H1 (cell line): ENCODE results near the gene CAMK1. TPM values are rescaled to one million over a fixed set of nuclear protein-coding genes. Genes with fewer than 3 reads are reported as not detected.

Experiments
- CTCF ChIA-PET: fragments of 300-600 bp; sonication (Branson Sonifier 250); formaldehyde crosslinking; loops from one replicate; lab custom pipeline; 2021; ENCODE audit not compliant: partially characterized antibody; lab: Charles Lee
- POLR2A ChIA-PET: fragments of 300-600 bp; sonication (Branson Sonifier 250); formaldehyde crosslinking; loops from one replicate; lab custom pipeline; 2021; ENCODE audit warnings: inconsistent platforms; ENCODE audit not compliant: partially characterized antibody; lab: Charles Lee
- DNase-seq, 2 experiments: peaks; one replicate each; pipeline versions ENCODE4 v3.0.0 to v3.0.0-alpha.2; 2010 to 2022; ENCODE audit warnings: low spot score in 2 of 2, low read depth in 1 of 2, mixed read lengths in 1 of 2
- FAIRE-seq: peaks from 2 replicates; lab custom pipeline; 2011; peaks lifted over from hg19 to GRCh38; lab: Jason Lieb, UNC
- H2AFZ ChIP-seq: 2 replicates; pipeline ENCODE4 v1.8.1; 2012; ENCODE audit warnings: low read length, inconsistent platforms
- H2AK5ac ChIP-seq: 2 replicates; pipeline ENCODE4 v1.6.1; 2013; ENCODE audit warnings: low read depth, low read length
- H2BK120ac ChIP-seq: replicated peaks from 2 replicates; pipeline ENCODE3; 2013; ENCODE audit warnings: low read depth, low read length, inconsistent platforms
- H2BK12ac ChIP-seq: 2 replicates; pipeline ENCODE4 v1.6.1; 2013; ENCODE audit warnings: low read depth, low read length
- H2BK15ac ChIP-seq: 2 replicates; pipeline ENCODE4 v1.6.1; 2013; ENCODE audit warnings: low read length
- H2BK20ac ChIP-seq: 2 replicates; pipeline ENCODE4 v1.6.1; 2013; ENCODE audit warnings: low read length
- H2BK5ac ChIP-seq: 2 replicates; pipeline ENCODE4 v1.6.1; 2013; ENCODE audit warnings: low read depth, low read length
- H3K14ac ChIP-seq: 2 replicates; pipeline ENCODE4 v1.6.1; 2013; ENCODE audit warnings: inconsistent platforms; ENCODE audit not compliant: insufficient read length
- H3K18ac ChIP-seq: 2 replicates; pipeline ENCODE4 v1.6.1; 2013; ENCODE audit warnings: low read length; ENCODE audit errors: extremely low read depth
- H3K23ac ChIP-seq: 2 replicates; pipeline ENCODE4 v1.6.1; 2013; ENCODE audit warnings: inconsistent platforms; ENCODE audit not compliant: insufficient read length
- H3K23me2 ChIP-seq: 2 replicates; pipeline ENCODE4 v1.6.1; 2013; ENCODE audit warnings: low read depth, low read length
- H3K27ac ChIP-seq: 2 replicates; pipeline ENCODE4 v1.6.1; 2011; ENCODE audit warnings: low read depth, low read length, inconsistent platforms
- H3K27me3 ChIP-seq, 4 experiments: replicated peaks in 1 of 4; 1 replicate in 1 of 4; 2 replicates in 3 of 4; pipeline versions ENCODE4 v1.6.1 to v1.8.1; 2011 to 2013; ENCODE audit warnings: low read length in 3 of 4, mild to moderate bottlenecking in 3 of 4, inconsistent platforms in 2 of 4, mixed read lengths in 2 of 4, moderate library complexity in 1 of 4; ENCODE audit not compliant: control insufficient read depth in 3 of 4, insufficient read depth in 3 of 4; ENCODE audit errors: extremely low read depth in 1 of 4
- H3K36me3 ChIP-seq, 4 experiments: 2 replicates each; pipeline versions ENCODE4 v1.6.1 to v1.8.1; 2011 to 2013; ENCODE audit warnings: mild to moderate bottlenecking in 4 of 4, low read length in 3 of 4, moderate library complexity in 2 of 4, control low read depth in 1 of 4, inconsistent platforms in 1 of 4; ENCODE audit not compliant: insufficient read depth in 4 of 4, control insufficient read depth in 2 of 4
- H3K4ac ChIP-seq: replicated peaks from 2 replicates; pipeline ENCODE3; 2013; ENCODE audit warnings: low read length, low read depth, mixed read lengths, inconsistent platforms; ENCODE audit not compliant: insufficient read length
- H3K4me1 ChIP-seq, 4 experiments: replicated peaks in 1 of 4; 1 replicate in 1 of 4; 2 replicates in 3 of 4; pipeline versions ENCODE4 v1.6.1 to v1.8.1; 2011 to 2013; ENCODE audit warnings: low read length in 3 of 4, inconsistent platforms in 2 of 4, mixed read lengths in 1 of 4; ENCODE audit not compliant: insufficient read depth in 4 of 4, control insufficient read depth in 3 of 4
- H3K4me2 ChIP-seq, 2 experiments: 2 replicates each; pipeline versions ENCODE4 v1.6.1 to v1.8.1; 2011 to 2013; ENCODE audit warnings: low read depth in 2 of 2, low read length in 2 of 2, control low read depth in 1 of 2, inconsistent platforms in 1 of 2, mild to moderate bottlenecking in 1 of 2; ENCODE audit not compliant: insufficient read depth in 1 of 2
- H3K4me3 ChIP-seq, 4 experiments: fragments of 200-600, 300-600 bp in 1 of 4; sonication (generic), shearing (Covaris generic), sonication (Bioruptor Twin) in 1 of 4; 2 replicates each; pipeline versions ENCODE4 v1.5.1 to v1.8.1; 2011 to 2016; ENCODE audit warnings: low read length in 4 of 4, low read depth in 3 of 4, control low read depth in 2 of 4, inconsistent platforms in 2 of 4, mild to moderate bottlenecking in 2 of 4, mixed read lengths in 1 of 4, moderate library complexity in 1 of 4; ENCODE audit not compliant: insufficient read depth in 2 of 4; ENCODE audit errors: extremely low read depth in 1 of 4
- H3K56ac ChIP-seq: replicated peaks from 2 replicates; pipeline ENCODE3; 2013; ENCODE audit warnings: low read depth, mild to moderate bottlenecking, mixed read lengths, low read length, inconsistent platforms; ENCODE audit not compliant: insufficient read length
- H3K79me1 ChIP-seq: 2 replicates; pipeline ENCODE4 v1.6.1; 2013; ENCODE audit warnings: low read depth, low read length, control low read depth
- H3K79me2 ChIP-seq, 2 experiments: 2 replicates each; pipeline versions ENCODE4 v1.6.1 to v1.8.1; 2012 to 2013; ENCODE audit warnings: low read length in 2 of 2, mild to moderate bottlenecking in 2 of 2, inconsistent platforms in 1 of 2; ENCODE audit not compliant: insufficient read depth in 2 of 2, control insufficient read depth in 1 of 2
- H3K9ac ChIP-seq, 4 experiments: replicated peaks in 1 of 4; 1 replicate in 1 of 4; 2 replicates in 3 of 4; pipeline versions ENCODE4 v1.6.1 to v1.8.1; 2011 to 2013; ENCODE audit warnings: low read depth in 3 of 4, low read length in 3 of 4, control low read depth in 2 of 4, mild to moderate bottlenecking in 2 of 4, moderate library complexity in 2 of 4, inconsistent platforms in 1 of 4; ENCODE audit errors: extremely low read depth in 1 of 4
- H3K9me3 ChIP-seq, 2 experiments: 2 replicates each; pipeline versions ENCODE4 v1.6.1 to v1.8.1; 2012 to 2013; ENCODE audit warnings: mild to moderate bottlenecking in 2 of 2, moderate library complexity in 2 of 2, control low read depth in 1 of 2, inconsistent platforms in 1 of 2, low read depth in 1 of 2, low read length in 1 of 2, mixed read lengths in 1 of 2; ENCODE audit not compliant: insufficient read depth in 2 of 2
- H4K20me1 ChIP-seq, 2 experiments: replicated peaks in 1 of 2; 2 replicates each; pipeline versions ENCODE3 to v1.8.1; 2011 to 2013; ENCODE audit warnings: inconsistent platforms in 2 of 2, low read length in 2 of 2, mild to moderate bottlenecking in 1 of 2; ENCODE audit not compliant: insufficient read depth in 2 of 2, control insufficient read depth in 1 of 2
- H4K5ac ChIP-seq: 2 replicates; pipeline ENCODE4 v1.6.1; 2013; ENCODE audit warnings: low read length, low read depth, mixed read lengths, inconsistent platforms; ENCODE audit not compliant: insufficient read length
- H4K8ac ChIP-seq: 2 replicates; pipeline ENCODE4 v1.8.0; 2013; ENCODE audit warnings: mild to moderate bottlenecking, moderate library complexity, low read length, inconsistent platforms; ENCODE audit not compliant: insufficient read depth; ENCODE audit errors: extremely low read depth
- H4K91ac ChIP-seq: replicated peaks from 2 replicates; pipeline ENCODE3; 2013; ENCODE audit warnings: low read length, mixed read lengths, inconsistent platforms; ENCODE audit not compliant: insufficient read length
- BACH1 ChIP-seq: IDR thresholded peaks from 2 replicates; pipeline ENCODE4 v1.6.1; 2012; ENCODE audit warnings: low read length, improper control_type of control experiment
- CHD2 ChIP-seq: IDR thresholded peaks from 2 replicates; pipeline ENCODE4 v1.6.1; 2012; ENCODE audit warnings: low read length, improper control_type of control experiment
- CTBP2 ChIP-seq: IDR thresholded peaks from 2 replicates; pipeline ENCODE4 v1.7.0; 2011; ENCODE audit warnings: borderline replicate concordance, mild to moderate bottlenecking, moderate library complexity, mixed read lengths, low read length; ENCODE audit not compliant: insufficient read depth, insufficient read length
- POLR2A ChIP-seq, 2 experiments: IDR thresholded peaks; 1 replicate in 1 of 2; 2 replicates in 1 of 2; pipeline ENCODE4 v1.6.1; 2011; ENCODE audit warnings: low read depth in 2 of 2, low read length in 2 of 2, mild to moderate bottlenecking in 2 of 2; ENCODE audit errors: control extremely low read depth in 1 of 2
- SIX5 ChIP-seq: IDR thresholded peaks from 2 replicates; pipeline ENCODE4 v1.6.1; 2011; ENCODE audit warnings: mild to moderate bottlenecking, low read depth, low read length
- WGBS, 2 experiments: shearing (Covaris generic) in 1 of 2; methylation state at CpG; one replicate each; pipeline versions ENCODE4 v1.1.6 to v1.1.7; 2013 to 2015; ENCODE audit warnings: low lambda C conversion rate in 2 of 2, mixed read lengths in 2 of 2, inconsistent platforms in 1 of 2, low coverage in 1 of 2, missing lambda C conversion rate in 1 of 2; ENCODE audit not compliant: insufficient replicate concordance in 2 of 2, insufficient coverage in 1 of 2, insufficient read length in 1 of 2; ENCODE audit errors: extremely low coverage in 1 of 2, missing lambda C conversion rate in 1 of 2; 5-methylcytosine and 5-hydroxymethylcytosine counted together
- polyA plus RNA-seq, 7 experiments: library from polyadenylated mRNA; depleted of rRNA in 3 of 7; stranded (reverse) in 5 of 7; unstranded in 2 of 7; fragments of >200 nt in 5 of 7; fragments of 200-250 nt in 2 of 7; gene quantifications; 1 replicate in 5 of 7; 2 replicates in 1 of 7; 4 replicates in 1 of 7; pipeline versions ENCODE4 v1.2.1 to v1.2.3, GENCODE V29; 2011 to 2013; ENCODE audit warnings: missing spikeins in 2 of 7, mixed read lengths in 2 of 7
- total RNA-seq: library from RNA; stranded (reverse); fragmentation: NEBNext Ultra II Directional; extraction: Animal tissue kit (Norgen Biotek cat#: 25700); gene quantifications from 2 replicates; pipeline ENCODE4 v1.2.1, GENCODE V29; 2021

CAMK1 gene
- total and polyA plus RNA-seq, 2 of the 8 experiments (the other 6 are each of a cell fraction or from before 2014, with no cell fraction given): 4.9 to 5.1 TPM

- Histone ChIP-seq H3K18ac (no peak overlapping the region), H4K5ac (no peak overlapping the region), H3K4me1 (peaks cover 0 to 9% (median 2%) of the 10 kb centered on the region in 4 experiments; a peak in 3 of 7 replicates), H3K4me2 (no peak overlapping the region), H3K9me3 (no peaks in the 10 kb centered on the region), H3K36me3 (peaks cover 22 to 35% (median 30%) of the 10 kb centered on the region in 4 experiments; a peak in 7 of 8 replicates), H2AFZ (no peak overlapping the region), H2BK20ac (no peak overlapping the region), H3K27me3 (peaks cover 0 to 11% (median 9%) of the 10 kb centered on the region in 4 experiments; a peak in 5 of 7 replicates), H3K14ac (no peak overlapping the region), H3K9ac (no peak overlapping the region), H3K23ac (no peak overlapping the region), H2BK15ac (no peak overlapping the region), H2BK12ac (no peak overlapping the region), H4K20me1 (peaks cover 3 to 10% of the 10 kb centered on the region in 2 experiments), H2BK120ac (no peak overlapping the region), H3K79me2 (no peaks in the 10 kb centered on the region), H3K79me1 (no peaks in the 10 kb centered on the region), H2AK5ac (no peak overlapping the region), H3K27ac (no peak overlapping the region), H4K91ac (no peak overlapping the region), H4K8ac (no peak overlapping the region), H3K23me2 (peaks cover 2% of the 10 kb centered on the region; the same call in 1 of the 2 replicates), H2BK5ac (no peak overlapping the region), H3K4ac (no peak overlapping the region), H3K4me3 (no peak overlapping the region), H3K56ac (no peak overlapping the region)
- ChIA-PET CTCF (interaction anchor here (0.5 to 4.9 kb wide), 11 partner anchors 11 to 341 kb away, joined by 3 to 30 read pairs (median 3); partner anchors contain the start of gene ARPC4), POLR2A (interaction anchor here (0.6 to 7.8 kb wide), 7 partner anchors 13 to 97 kb away, joined by 3 to 71 read pairs (median 6); partner anchors contain the start of genes ARPC4, OGG1, RPUSD3 and TADA3)
- DNase-seq (no peak), FAIRE-seq (no peak)
- 100% methylated on average over 1 of the region's 2 CpGs; no CpG with 5 or more reads in 1 of the 2 experiments for WGBS, 2 experiments
- TF ChIP-seq CTBP2 (no peak), CHD2 (no peak), POLR2A (IDR thresholded peaks at IDR 0.05; ENCODE audit: control extremely low read depth in 1 of 2, low read depth in 2 of 2, low read length in 2 of 2) (no peak), BACH1 (no peak), SIX5 (no peak)
Observed at GRCh38 chr3:9807981-9808344, 38.2 kb upstream of the CAMK1 start.
